B cell (primary cell): ENCODE measurements around the gene EEFSEC. TPM values are rescaled to one million over a fixed set of nuclear protein-coding genes. Genes with fewer than 3 reads are reported as not detected.

ENCODE experiments used
- ATAC-seq: fragments of 200-7000 bp; cut with Tn5 transposase; one replicate; pipeline ENCODE4 v1.10.0; 2021; ENCODE audit warnings: low read depth, mild to moderate bottlenecking, moderate number of reproducible peaks, moderate library complexity
- CTCF ChIA-PET: fragments of 350-600 bp; sonication (Branson Sonifier 250); formaldehyde crosslinking; loops from one replicate; lab custom pipeline; 2021; ENCODE audit warnings: antibody characterized with exemption, inconsistent platforms; lab: Charles Lee
- POLR2A ChIA-PET: fragments of 350-600 bp; sonication (Branson Sonifier 250); formaldehyde crosslinking; loops from one replicate; lab custom pipeline; 2021; ENCODE audit warnings: antibody characterized with exemption; lab: Charles Lee
- DNase-seq: peaks from one replicate; pipeline ENCODE4 v3.0.0; 2013
- H2AFZ ChIP-seq: 2 replicates; pipeline ENCODE4 v1.6.1; 2012; ENCODE audit warnings: mild to moderate bottlenecking, low read depth, low read length; ENCODE audit not compliant: insufficient read depth, poor library complexity, severe bottlenecking
- H3K27ac ChIP-seq, 2 donors: 1 replicate in 1 of 2; 2 replicates in 1 of 2; pipeline ENCODE4 v1.5.1; 2012 to 2013; ENCODE audit warnings: low read length in 2 of 2, mild to moderate bottlenecking in 2 of 2, moderate library complexity in 1 of 2
- H3K27me3 ChIP-seq, 4 experiments: fragments of 200-600 bp in 1 of 4; sonication (generic) in 1 of 4; replicated peaks in 1 of 4; 1 replicate in 2 of 4; 2 replicates in 2 of 4; pipeline versions ENCODE4 v1.6.1 to v1.7.0; 2013 to 2016; ENCODE audit warnings: low read length in 3 of 4, mild to moderate bottlenecking in 2 of 4, mixed read lengths in 1 of 4, moderate library complexity in 1 of 4; ENCODE audit not compliant: insufficient read depth in 4 of 4, control insufficient read depth in 3 of 4; ENCODE audit errors: control extremely low read depth in 1 of 4
- H3K36me3 ChIP-seq, 2 experiments: replicated peaks in 1 of 2; 1 replicate in 1 of 2; 2 replicates in 1 of 2; pipeline versions ENCODE4 v1.6.1 to v1.7.1; 2013; ENCODE audit warnings: low read length in 1 of 2; ENCODE audit not compliant: insufficient read depth in 2 of 2, control insufficient read depth in 1 of 2; ENCODE audit errors: control extremely low read depth in 1 of 2, extremely low read depth in 1 of 2
- H3K4me1 ChIP-seq, 2 donors: fragments of 200-600 bp in 1 of 2; sonication (generic) in 1 of 2; 1 replicate in 1 of 2; 2 replicates in 1 of 2; pipeline versions ENCODE4 v1.5.1 to v1.6.1; 2013 to 2017; ENCODE audit warnings: low read length in 2 of 2; ENCODE audit not compliant: control insufficient read depth in 2 of 2, insufficient read depth in 2 of 2
- H3K4me2 ChIP-seq: replicated peaks from 2 replicates; pipeline ENCODE3; 2012; ENCODE audit warnings: mild to moderate bottlenecking, low read depth, low read length; ENCODE audit not compliant: poor library complexity, severe bottlenecking
- H3K4me3 ChIP-seq, 5 experiments: fragments of 200-600 bp in 1 of 5; sonication (generic) in 1 of 5; 1 replicate in 3 of 5; 2 replicates in 2 of 5; pipeline versions ENCODE4 v1.5.1 to v1.7.0; 2011 to 2016; ENCODE audit warnings: low read length in 4 of 5, mild to moderate bottlenecking in 4 of 5, low read depth in 2 of 5, control low read depth in 1 of 5, moderate library complexity in 1 of 5; ENCODE audit not compliant: insufficient read depth in 1 of 5; ENCODE audit errors: control extremely low read depth in 1 of 5, extremely low read depth in 1 of 5
- H3K79me2 ChIP-seq: fragments of 200-600 bp; sonication (generic); one replicate; pipeline ENCODE4 v1.6.0; 2016; ENCODE audit warnings: low read length; ENCODE audit not compliant: control insufficient read depth, insufficient read depth
- H3K9ac ChIP-seq: fragments of 200-600 bp; sonication (generic); 2 replicates; pipeline ENCODE4 v1.6.1; 2017; ENCODE audit warnings: mild to moderate bottlenecking, low read length, moderate library complexity
- H3K9me3 ChIP-seq, 3 donors: one replicate each; pipeline versions ENCODE4 v1.6.1 to v1.7.1; 2013; ENCODE audit warnings: low read length in 2 of 3; ENCODE audit not compliant: control insufficient read depth in 2 of 3, insufficient read depth in 1 of 3; ENCODE audit errors: control extremely low read depth in 1 of 3
- H4K20me1 ChIP-seq: 2 replicates; pipeline ENCODE4 v1.6.0; 2012; ENCODE audit warnings: mild to moderate bottlenecking, low read length; ENCODE audit not compliant: insufficient read depth, control insufficient read depth, poor library complexity, severe bottlenecking
- H3K27ac Mint-ChIP-seq: one replicate; pipeline ENCODE4 v1.8.0; 2021; ENCODE audit warnings: mixed read lengths
- H3K27me3 Mint-ChIP-seq: one replicate; pipeline ENCODE4 v1.8.0; 2021; ENCODE audit warnings: mixed read lengths
- H3K4me1 Mint-ChIP-seq: one replicate; pipeline ENCODE4 v1.8.0; 2021; ENCODE audit warnings: mixed read lengths
- H3K4me3 Mint-ChIP-seq: one replicate; pipeline ENCODE4 v1.8.0; 2021; ENCODE audit warnings: mixed read lengths
- H3K9me3 Mint-ChIP-seq: one replicate; pipeline ENCODE4 v1.8.0; 2022; ENCODE audit warnings: mixed read lengths; ENCODE audit not compliant: insufficient read depth
- EZH2 ChIP-seq: IDR thresholded peaks from 2 replicates; pipeline ENCODE4 v1.6.1; 2012; ENCODE audit warnings: borderline replicate concordance, low read depth, mild to moderate bottlenecking, moderate library complexity, low read length; ENCODE audit not compliant: insufficient read depth, poor library complexity, severe bottlenecking
- WGBS: methylation state at CpG from one replicate; pipeline ENCODE4 v1.1.5; 2013; ENCODE audit warnings: missing lambda C conversion rate; ENCODE audit not compliant: insufficient coverage; 5-methylcytosine and 5-hydroxymethylcytosine counted together
- intact Hi-C: fragments of 100-400 bp; cut with micrococcal nuclease; formaldehyde crosslinking; loops from one replicate; pipeline ENCODE4 v1.10.0; 2022
- polyA plus RNA-seq: library from polyadenylated mRNA; depleted of rRNA; stranded (reverse); fragments of >200 nt; gene quantifications from 2 replicates; pipeline ENCODE4 v1.2.3, GENCODE V29; 2012
- total RNA-seq, 2 donors: library from RNA; stranded (reverse); fragments of 120-200 nt in 1 of 2; gene quantifications; 1 replicate in 1 of 2; 2 replicates in 1 of 2; pipeline versions ENCODE4 v1.2.3 to v1.2.4, GENCODE V29; 2013 to 2022
- TF ChIP-seq, protein P1 (sequence below): fragments of 200-600 bp; IDR thresholded peaks from one replicate; pipeline ENCODE4 v1.8.0; 2022; ENCODE audit warnings: antibody characterized with exemption, mild to moderate bottlenecking

The EEFSEC gene
- total and polyA plus RNA-seq, 2 donors (not counting 1 experiment from before 2014, with no cell fraction given): 17.9 to 18.4 TPM

DNA sequence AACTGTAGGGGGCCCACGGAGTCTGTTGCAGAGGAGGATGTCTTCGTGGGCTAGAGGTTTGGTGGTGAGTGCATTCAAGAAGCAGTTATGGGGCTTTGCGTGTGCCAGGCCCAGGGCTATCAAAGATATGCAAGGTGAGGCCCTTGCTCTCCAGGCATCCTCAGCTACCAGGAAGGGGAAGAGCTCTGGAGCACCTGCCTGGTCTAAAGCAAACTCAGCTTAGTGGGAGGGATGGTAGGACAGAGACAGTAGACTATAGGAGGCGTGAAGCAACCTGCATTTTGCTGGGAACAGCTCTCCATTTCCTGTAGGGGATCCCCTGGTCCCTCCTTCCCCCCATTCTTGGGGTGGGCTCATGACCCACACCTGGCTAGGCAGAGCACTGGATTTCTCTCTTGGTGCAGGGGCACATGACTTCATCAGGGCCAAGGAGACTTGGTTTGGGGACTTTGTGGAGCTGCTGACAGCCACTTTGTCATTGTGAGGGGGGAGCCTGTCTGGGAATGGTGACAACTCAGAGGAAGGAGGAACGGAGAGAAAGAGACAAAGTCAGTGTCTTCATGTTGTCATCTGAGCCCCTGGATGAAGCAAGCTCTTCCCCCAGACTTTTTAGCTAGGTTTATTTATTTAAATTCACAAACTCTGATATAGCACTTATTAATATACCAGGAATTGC is 8.6 kb upstream of the EEFSEC start:
- Histone ChIP-seq H3K9me3 (no peaks in the 10 kb centered on the region), H2AFZ (no peak overlapping the region), H3K79me2 (no peaks in the 10 kb centered on the region), H3K4me3 (no peak overlapping the region), H3K4me1 (no peaks in the 10 kb centered on the region), H3K36me3 (no peaks in the 10 kb centered on the region), H3K27me3 (no peaks in the 10 kb centered on the region), H4K20me1 (no peaks in the 10 kb centered on the region), H3K4me2 (no peak overlapping the region), H3K27ac (no peak overlapping the region), H3K9ac (no peak overlapping the region)
- H3K4me1 Mint-ChIP-seq: no peaks in the 10 kb centered on the region
- no peak for TF ChIP-seq EZH2
- ChIA-PET POLR2A (no interaction called here), CTCF (interaction anchor here (2.1 kb wide), 1 partner anchor 11 kb away, joined by 7 read pairs; no protein-coding TSS in a partner anchor)
- no peaks in the 10 kb centered on the region for H3K9me3 Mint-ChIP-seq
- no peak overlapping the region for H3K27ac Mint-ChIP-seq
- H3K27me3 Mint-ChIP-seq: peaks cover 4% of the 10 kb centered on the region
- no peak overlapping the region for H3K4me3 Mint-ChIP-seq
- WGBS: 92% methylated on average over 4 of the region's 5 CpGs
- intact Hi-C loops: no loop called here
- no peak for ATAC-seq
- no peak for DNase-seq

DNA sequence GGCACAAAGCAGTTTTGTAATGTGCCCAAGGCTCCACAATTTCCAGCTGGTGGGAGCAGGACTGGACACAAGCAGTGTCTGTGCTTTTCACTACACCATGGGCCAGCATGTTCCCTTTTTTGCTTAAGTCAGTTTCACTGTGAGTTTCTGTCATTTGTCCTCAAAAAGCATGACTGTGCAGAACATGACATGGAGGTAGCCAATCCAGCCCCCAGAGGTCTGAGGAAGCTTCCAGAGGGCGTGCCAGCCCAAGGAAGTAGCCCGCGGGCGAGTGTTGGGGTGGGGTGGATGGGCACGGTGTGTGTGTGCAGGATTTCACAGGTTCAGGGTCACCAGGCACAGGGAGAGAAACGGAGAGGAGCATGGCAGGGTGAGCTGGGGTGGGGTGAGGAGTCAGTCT is 8.0 kb upstream of the EEFSEC start:
- Histone ChIP-seq H3K4me3 (no peak overlapping the region), H3K4me2 (no peak overlapping the region), H4K20me1 (no peaks in the 10 kb centered on the region), H3K27me3 (no peaks in the 10 kb centered on the region), H3K4me1 (no peaks in the 10 kb centered on the region), H3K9ac (no peak overlapping the region), H3K27ac (no peak overlapping the region), H3K9me3 (no peaks in the 10 kb centered on the region), H3K79me2 (no peaks in the 10 kb centered on the region), H3K36me3 (no peaks in the 10 kb centered on the region), H2AFZ (no peak overlapping the region)
- 23% methylated on average over 6 of the region's 6 CpGs for WGBS
- H3K9me3 Mint-ChIP-seq: no peaks in the 10 kb centered on the region
- intact Hi-C loops: no loop called here
- peaks cover 4% of the 10 kb centered on the region for H3K27me3 Mint-ChIP-seq
- ATAC-seq (no peak), DNase-seq (no peak)
- ChIA-PET CTCF (interaction anchor here (2.1 kb wide), 1 partner anchor 12 kb away, joined by 7 read pairs; no protein-coding TSS in a partner anchor), POLR2A (no interaction called here)
- H3K4me1 Mint-ChIP-seq: no peaks in the 10 kb centered on the region
- TF ChIP-seq, protein P1, sequence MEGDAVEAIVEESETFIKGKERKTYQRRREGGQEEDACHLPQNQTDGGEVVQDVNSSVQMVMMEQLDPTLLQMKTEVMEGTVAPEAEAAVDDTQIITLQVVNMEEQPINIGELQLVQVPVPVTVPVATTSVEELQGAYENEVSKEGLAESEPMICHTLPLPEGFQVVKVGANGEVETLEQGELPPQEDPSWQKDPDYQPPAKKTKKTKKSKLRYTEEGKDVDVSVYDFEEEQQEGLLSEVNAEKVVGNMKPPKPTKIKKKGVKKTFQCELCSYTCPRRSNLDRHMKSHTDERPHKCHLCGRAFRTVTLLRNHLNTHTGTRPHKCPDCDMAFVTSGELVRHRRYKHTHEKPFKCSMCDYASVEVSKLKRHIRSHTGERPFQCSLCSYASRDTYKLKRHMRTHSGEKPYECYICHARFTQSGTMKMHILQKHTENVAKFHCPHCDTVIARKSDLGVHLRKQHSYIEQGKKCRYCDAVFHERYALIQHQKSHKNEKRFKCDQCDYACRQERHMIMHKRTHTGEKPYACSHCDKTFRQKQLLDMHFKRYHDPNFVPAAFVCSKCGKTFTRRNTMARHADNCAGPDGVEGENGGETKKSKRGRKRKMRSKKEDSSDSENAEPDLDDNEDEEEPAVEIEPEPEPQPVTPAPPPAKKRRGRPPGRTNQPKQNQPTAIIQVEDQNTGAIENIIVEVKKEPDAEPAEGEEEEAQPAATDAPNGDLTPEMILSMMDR: no peak
- no peak for TF ChIP-seq EZH2
- no peak overlapping the region for H3K4me3 Mint-ChIP-seq
- H3K27ac Mint-ChIP-seq: no peak overlapping the region
